LNCaP clone FGC (cell line): ENCODE data around the gene GPR35.

Source experiments
- DNase-seq: peaks from one replicate; pipeline ENCODE4 v3.0.0-alpha.2; 2011; ENCODE audit warnings: low read depth
- H3K4me3 ChIP-seq: 2 replicates; pipeline ENCODE4 v1.5.1; 2011; ENCODE audit warnings: mild to moderate bottlenecking, low read depth, low read length, control low read depth
- CTCF ChIP-seq: IDR thresholded peaks from 2 replicates; pipeline ENCODE4 v1.5.1; 2012; ENCODE audit warnings: mild to moderate bottlenecking; ENCODE audit not compliant: control insufficient read depth, insufficient read depth; ENCODE audit errors: extremely low read depth

GPR35 gene

DNA sequence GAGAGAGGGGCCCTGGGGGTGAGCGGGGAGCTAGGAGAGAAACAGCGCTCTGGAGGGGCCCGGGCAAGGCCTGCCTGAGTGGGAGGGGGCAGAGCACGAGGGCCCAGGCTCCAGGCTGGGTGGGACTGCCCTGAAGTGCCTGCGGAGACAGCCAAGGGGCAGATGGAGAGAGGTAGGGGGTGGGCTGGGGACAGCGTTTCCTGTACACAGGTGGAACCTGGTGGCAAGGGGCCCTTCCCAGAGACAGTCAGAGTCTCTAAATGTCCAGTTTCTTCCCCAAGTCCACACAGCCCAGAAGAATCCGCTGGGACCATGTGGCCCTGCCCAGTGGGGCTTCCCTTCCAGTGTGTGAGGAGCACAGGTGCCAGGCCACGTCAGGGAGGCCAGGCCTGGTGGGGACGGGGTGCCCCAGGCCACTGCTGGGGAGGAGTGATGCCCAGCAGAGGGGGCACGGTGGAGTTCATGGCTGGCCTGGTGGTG is 1.7 kb upstream of the GPR35 start:
- H3K4me3 ChIP-seq: no peak overlapping the region
- DNase-seq: no peak
- TF ChIP-seq CTCF: no peak

GRCh38 chr2:240624011-240624949 is 1.0 kb upstream of the GPR35 start:
- H3K4me3 ChIP-seq: no peak overlapping the region
- DNase-seq: no peak
- no peak for TF ChIP-seq CTCF

DNA sequence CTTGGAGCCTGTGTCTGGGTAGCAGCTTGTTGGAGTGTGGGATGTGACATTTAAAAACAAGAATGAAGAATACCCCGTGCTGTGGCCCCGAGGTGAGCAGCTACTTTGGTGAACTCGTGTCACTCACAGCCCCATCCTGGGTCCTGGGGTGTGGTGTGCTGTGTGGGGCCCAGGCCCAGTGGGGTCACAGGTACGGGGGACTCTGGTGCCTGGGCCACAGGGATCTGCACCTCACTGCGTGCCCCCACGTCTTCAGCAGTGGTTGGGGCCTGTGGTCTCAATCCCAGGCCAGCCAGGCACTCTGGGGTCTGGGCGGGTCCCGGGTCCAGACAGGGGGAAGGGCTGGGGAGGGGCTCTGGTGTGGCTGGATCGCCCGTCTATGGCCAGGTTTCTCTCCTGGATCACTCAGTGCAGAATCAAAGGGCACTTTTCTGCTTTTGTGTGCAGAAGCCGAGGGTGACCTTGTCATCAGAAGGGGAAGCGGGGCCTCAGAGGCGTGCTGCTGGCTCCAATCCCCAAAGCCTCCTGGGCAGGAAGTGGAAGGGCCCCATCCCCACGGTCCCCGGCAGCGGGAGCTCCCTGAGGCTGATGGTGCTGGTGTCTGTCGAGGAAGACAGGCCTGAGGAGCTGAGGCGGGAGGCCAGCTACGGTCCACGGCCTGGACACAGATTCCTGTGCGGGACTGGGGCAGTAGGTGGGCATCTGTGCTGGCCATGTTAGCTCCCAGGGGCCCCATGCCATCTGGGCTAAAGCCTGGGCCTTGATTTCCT is 1.4 kb downstream of the GPR35 start:
- no peak overlapping the region for H3K4me3 ChIP-seq
- TF ChIP-seq CTCF: no peak
- DNase-seq: no peak

DNA sequence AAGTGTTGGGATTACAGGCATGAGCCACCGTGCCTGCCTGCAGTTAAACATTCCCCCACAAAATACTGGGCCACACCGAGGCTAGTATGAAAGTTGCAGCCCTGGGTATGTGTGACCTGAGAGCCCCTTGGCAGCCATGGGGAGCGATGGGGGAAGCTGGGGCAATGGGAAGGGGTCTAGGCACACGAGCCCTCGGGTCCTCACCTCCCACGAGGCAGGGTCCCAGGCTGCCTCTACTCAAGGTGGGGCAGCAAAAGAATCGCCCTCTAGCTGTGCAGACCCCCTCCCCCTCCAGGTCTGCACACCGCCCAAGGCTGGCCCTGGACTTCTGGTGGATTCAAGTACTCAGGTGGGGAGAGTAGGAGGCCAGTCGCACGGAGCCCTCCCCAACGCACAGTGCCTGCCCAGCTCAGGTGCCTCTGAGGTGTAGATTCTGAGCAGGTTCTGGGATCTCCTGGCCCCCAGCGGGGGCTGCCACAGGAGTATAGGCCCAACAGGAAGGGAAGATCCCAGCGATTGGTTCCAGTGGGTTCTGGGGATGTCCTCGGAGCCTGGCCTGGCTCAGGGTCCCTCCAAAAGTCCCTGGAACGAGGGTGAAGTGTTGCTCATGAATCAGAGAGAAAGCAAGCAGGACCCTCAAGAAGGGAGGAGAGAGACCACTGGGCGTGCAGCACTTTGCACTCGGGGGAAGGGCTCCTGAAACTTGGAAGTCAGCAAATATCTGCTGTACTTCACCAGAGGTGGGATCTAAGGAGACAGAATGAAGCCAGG is 2.6 kb downstream of the GPR35 start:
- DNase-seq: no peak
- no peak for TF ChIP-seq CTCF
- H3K4me3 ChIP-seq: no peak overlapping the region

DNA sequence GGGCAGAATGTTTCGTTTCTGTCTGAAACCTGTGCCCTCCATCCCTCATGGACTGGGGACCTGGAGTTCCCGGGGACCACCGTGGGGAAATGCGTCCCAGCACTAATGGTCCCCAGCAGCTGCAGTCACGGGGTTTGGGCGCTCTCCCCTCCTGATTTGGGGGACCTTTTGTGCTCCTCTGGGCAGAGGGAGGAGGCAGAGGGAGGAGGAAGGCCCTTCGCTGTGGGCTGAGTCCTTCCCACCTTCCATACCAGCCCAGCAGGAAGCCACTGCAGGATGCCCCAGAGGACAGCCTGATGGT is 3.2 kb downstream of the GPR35 start:
- no peak overlapping the region for H3K4me3 ChIP-seq
- DNase-seq: no peak
- no peak for TF ChIP-seq CTCF

DNA sequence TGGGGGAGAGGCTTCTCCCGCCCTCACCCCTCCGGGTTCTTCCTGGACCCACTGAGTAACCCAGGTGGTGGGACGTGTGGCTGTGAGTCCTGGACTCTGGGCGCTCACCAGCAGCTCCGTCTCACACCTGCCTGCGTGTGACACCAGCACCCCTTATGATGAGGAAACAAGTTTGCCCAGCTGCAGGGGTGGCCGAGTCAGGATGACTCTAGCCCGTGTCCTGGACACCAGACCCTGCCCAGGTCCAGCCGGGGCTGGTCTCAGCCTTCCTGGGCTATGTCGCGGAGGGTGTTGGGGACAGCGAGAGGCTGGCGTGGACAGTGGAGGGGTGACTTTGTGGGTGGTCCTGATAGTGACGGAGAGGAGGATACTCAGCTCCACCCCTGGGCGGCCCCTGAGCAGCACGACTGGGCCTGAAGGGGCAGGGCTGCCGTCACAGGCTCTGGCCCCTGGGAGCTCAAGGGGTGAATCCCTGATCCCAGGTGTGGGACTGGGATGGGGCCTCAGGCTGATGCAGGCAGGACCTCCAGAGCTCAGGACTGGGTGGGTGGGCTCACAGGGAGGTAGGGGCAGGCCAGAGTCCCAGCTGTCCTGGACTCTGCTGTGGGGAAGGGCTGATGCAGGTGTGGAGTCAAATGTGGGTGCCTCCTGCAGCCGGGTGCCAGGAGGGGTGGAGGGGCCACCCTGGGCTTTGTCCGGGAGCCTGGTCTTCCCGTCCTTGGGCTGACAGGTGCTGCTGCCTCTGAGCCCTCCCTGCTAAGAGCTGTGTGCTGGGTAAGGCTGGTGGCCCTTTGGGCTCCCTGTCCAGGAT is 3.7 kb downstream of the GPR35 start:
- no peak for TF ChIP-seq CTCF
- no peak overlapping the region for H3K4me3 ChIP-seq
- DNase-seq: no peak
